ENCODE data around the gene ARFGAP2. TPM values are rescaled to one million over a fixed set of nuclear protein-coding genes. Genes with fewer than 3 reads are reported as not detected.
"Not testable (repeated sequence)": the region's sequence is repeated elsewhere in the genome, so short reads cannot be mapped to it uniquely, and the experiment has no call there.

The ARFGAP2 gene
- polyA plus RNA-seq, 3 donors from 2014 or later, result 103 to 137 (median 121) TPM

DNA sequence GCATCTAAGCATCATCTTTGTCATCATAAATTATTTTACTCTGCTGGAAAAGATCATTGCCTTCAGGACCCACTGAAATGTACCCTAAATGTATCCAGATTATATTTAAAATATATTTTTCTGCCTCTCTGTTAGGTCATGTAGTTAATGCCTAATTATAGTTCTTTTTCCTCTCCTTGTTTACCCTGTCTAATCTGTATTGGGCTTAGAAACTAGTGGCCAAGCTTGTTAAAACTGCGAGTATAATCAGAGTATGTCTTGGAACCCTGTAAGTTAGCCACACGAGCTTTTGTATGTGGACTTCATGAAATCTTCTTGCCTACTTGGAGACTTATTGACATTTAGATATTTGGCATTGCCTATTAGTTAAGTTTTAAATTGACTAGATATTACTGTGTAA is 55.6 kb downstream of the ARFGAP2 start:
- DNase-seq, result no peak
- Mint-ChIP-seq H3K27me3 (ENCODE audit: low read depth in 3 of 3) (no peaks in the 10 kb centered on the region), H3K4me3 (no peak overlapping the region), H3K36me3 (peaks cover 0 to 5% (median 0%) of the 10 kb centered on the region in 3 donors), H3K27ac (no peak overlapping the region), H3K9me3 (no peaks in the 10 kb centered on the region), H3K4me1 (no peaks in the 10 kb centered on the region)

- not testable (repeated sequence) for H3K9me3 Mint-ChIP-seq; DNase-seq; H3K27ac Mint-ChIP-seq; H3K36me3 Mint-ChIP-seq; H3K4me3 Mint-ChIP-seq; H3K27me3 Mint-ChIP-seq (ENCODE audit: low read depth in 3 of 3); H3K4me1 Mint-ChIP-seq
Observed at GRCh38 chr11:47118958-47119688, 57.6 kb downstream of the ARFGAP2 start.

Other genes with a start within 250 kb of the ARFGAP2 start
- 10 to 100 TPM; 13.2 to 24.1 (median 22.0) TPM for gene CSTPP1, start 240.1 kb downstream of the ARFGAP2 start, polyA plus RNA-seq
- under 1 TPM in 1 of 3 donors, not detected in 2; 0.48 TPM for gene PACSIN3, start 9.6 kb upstream of the ARFGAP2 start, polyA plus RNA-seq
- 10 to 100 TPM; 27.4 to 39.3 (median 35.4) TPM for gene DDB2, start 38.1 kb upstream of the ARFGAP2 start, polyA plus RNA-seq
- gene ACP2, start 71.9 kb upstream of the ARFGAP2 start, polyA plus RNA-seq, result 10 to 100 TPM in 2 of 3 donors, 1 to 10 TPM in 1; 6.6 to 20.1 (median 19.2) TPM
- 10 to 100 TPM; 14.8 to 20.3 (median 19.8) TPM for gene NR1H3, start 81.1 kb upstream of the ARFGAP2 start, polyA plus RNA-seq
- 10 to 100 TPM; 14.7 to 42.7 (median 19.3) TPM for gene MADD, start 93.3 kb upstream of the ARFGAP2 start, polyA plus RNA-seq
- not detected for gene MYBPC3, start 175.8 kb upstream of the ARFGAP2 start, polyA plus RNA-seq
- gene SPI1, start 201.7 kb upstream of the ARFGAP2 start, polyA plus RNA-seq, result 1 to 10 TPM in 2 of 3 donors, under 1 TPM in 1; 0.95 to 3.6 (median 2.3) TPM
- 10 to 100 TPM; 22.1 to 33.2 (median 27.7) TPM for gene SLC39A13, start 231.7 kb upstream of the ARFGAP2 start, polyA plus RNA-seq
- gene PSMC3, start 249.6 kb upstream of the ARFGAP2 start, polyA plus RNA-seq, result 100 to 1,000 TPM; 157 to 207 (median 184) TPM

Measured in immature natural killer cell (primary cell).